RWPE1 (cell line): ENCODE results near the gene ASCL5.

ENCODE experiments used
- CTCF ChIA-PET: fragments of 350-600 bp; sonication (Branson Sonifier 250); formaldehyde crosslinking; extraction: SDS; loops from one replicate; lab custom pipeline; 2021; lab: Yijun Ruan, JAX
- POLR2A ChIA-PET: fragments of 400-600 bp; formaldehyde crosslinking; extraction: SDS; loops from one replicate; lab custom pipeline; 2020; ENCODE audit warnings: antibody characterized with exemption; ENCODE audit not compliant: low non-redundant PET; lab: Yijun Ruan, JAX
- DNase-seq: peaks from one replicate; pipeline ENCODE4 v3.0.0; 2012; ENCODE audit warnings: low spot score
- H3K27ac ChIP-seq: fragments of 450-650 bp; 2 replicates; pipeline ENCODE4 v1.5.1; 2017
- CTCF ChIP-seq: fragments of 450-650 bp; conservative IDR thresholded peaks from 2 replicates; pipeline ENCODE4 v1.5.1; 2017; ENCODE audit warnings: low read depth, mild to moderate bottlenecking

The ASCL5 gene

GRCh38 chr1:201065686-201066085, 61.3 kb downstream of the ASCL5 start:
- DNase-seq, result no peak

GRCh38 chr1:201064806-201065205, 62.2 kb downstream of the ASCL5 start:
- TF ChIP-seq CTCF, result no peak
- no peak for DNase-seq
- CTCF ChIA-PET, result interaction anchor here (0.7 to 1.1 kb wide), 4 partner anchors 17 to 93 kb away, joined by 3 to 4 read pairs (median 3); no protein-coding TSS in a partner anchor
- H3K27ac ChIP-seq, result no peak overlapping the region
- POLR2A ChIA-PET, result no interaction called here

More at GRCh38 chr1:201065686-201066085, 61.3 kb downstream of the ASCL5 start:
- POLR2A ChIA-PET, result no interaction called here
- H3K27ac ChIP-seq, result no peak overlapping the region
- no peak for TF ChIP-seq CTCF
- CTCF ChIA-PET, result interaction anchor here (0.7 to 1.1 kb wide), 3 partner anchors 16 to 93 kb away, joined by 3 to 4 read pairs (median 3); no protein-coding TSS in a partner anchor
